Measurements from ENCODE around the gene MSH3. TPM values are rescaled to one million over a fixed set of nuclear protein-coding genes. Genes with fewer than 3 reads are reported as not detected.
"Not testable (repeated sequence)": the region's sequence is repeated elsewhere in the genome, so short reads cannot be mapped to it uniquely, and the experiment has no call there.

Gene MSH3
- total RNA-seq, 1 donor from 2014 or later, result 8.7 TPM

GRCh38 chr5:80816590-80816989 is 162.1 kb downstream of the MSH3 start:
- no peak overlapping the region for H3K27ac ChIP-seq
- no peak overlapping the region for H3K4me3 ChIP-seq
- H3K4me1 ChIP-seq, result no peaks in the 10 kb centered on the region
- H3K36me3 ChIP-seq, result peaks cover 11 to 22% of the 10 kb centered on the region in 2 donors
- intact Hi-C loops (cut with DNase I), result no loop called here
- no peak for TF ChIP-seq CTCF (IDR thresholded peaks at IDR 0.05)
- DNase-seq (ENCODE audit: low spot score in 2 of 2), result no peak
- H3K27me3 ChIP-seq, result no peaks in the 10 kb centered on the region
- no peaks in the 10 kb centered on the region for H3K9me3 ChIP-seq

- no peak for DNase-seq (ENCODE audit: low spot score in 2 of 2)
- no peaks in the 10 kb centered on the region for H3K27me3 ChIP-seq
- intact Hi-C loops (cut with DNase I), result no loop called here
- no peak overlapping the region for H3K27ac ChIP-seq
- no peaks in the 10 kb centered on the region for H3K4me1 ChIP-seq
- no peaks in the 10 kb centered on the region for H3K9me3 ChIP-seq
- H3K36me3 ChIP-seq, result no peaks in the 10 kb centered on the region
- H3K4me3 ChIP-seq, result no peak overlapping the region
- no peak for TF ChIP-seq CTCF (IDR thresholded peaks at IDR 0.05)
Observed at GRCh38 chr5:80820685-80821084, 166.2 kb downstream of the MSH3 start.

- Histone ChIP-seq H3K9me3 (peaks cover 0 to under 1% of the 10 kb centered on the region in 2 donors), H3K4me1 (no peaks in the 10 kb centered on the region), H3K4me3 (no peak overlapping the region), H3K36me3 (no peaks in the 10 kb centered on the region), H3K27me3 (no peaks in the 10 kb centered on the region), H3K27ac (no peak overlapping the region)
- intact Hi-C loops (cut with DNase I), result no loop called here
- DNase-seq (ENCODE audit: low spot score in 2 of 2), result no peak
- no peak for TF ChIP-seq CTCF (IDR thresholded peaks at IDR 0.05)
Observed at GRCh38 chr5:80822640-80823039, 168.2 kb downstream of the MSH3 start.

GRCh38 chr5:80824159-80824558 is 169.7 kb downstream of the MSH3 start:
- Histone ChIP-seq H3K36me3 (peaks cover 0 to 10% of the 10 kb centered on the region in 2 donors), H3K9me3 (peaks cover 8 to 15% of the 10 kb centered on the region in 2 donors)
- H3K4me3 ChIP-seq; H3K27ac ChIP-seq; intact Hi-C loops (cut with DNase I); H3K27me3 ChIP-seq; H3K4me1 ChIP-seq; DNase-seq (ENCODE audit: low spot score in 2 of 2): not testable (repeated sequence)

- intact Hi-C loops (cut with DNase I), result no loop called here
- H3K4me3 ChIP-seq, result no peak overlapping the region
- DNase-seq (ENCODE audit: low spot score in 2 of 2), result no peak
- peaks cover 9 to 15% of the 10 kb centered on the region in 2 donors for H3K9me3 ChIP-seq
- H3K36me3 ChIP-seq, result peaks cover 0 to 10% of the 10 kb centered on the region in 2 donors
- no peak overlapping the region for H3K27ac ChIP-seq
- TF ChIP-seq CTCF (IDR thresholded peaks at IDR 0.05), result no peak
- no peaks in the 10 kb centered on the region for H3K27me3 ChIP-seq
- H3K4me1 ChIP-seq, result no peaks in the 10 kb centered on the region
Observed at GRCh38 chr5:80825786-80826460, 171.5 kb downstream of the MSH3 start.

GRCh38 chr5:80834710-80835109 is 180.3 kb downstream of the MSH3 start:
- TF ChIP-seq CTCF (IDR thresholded peaks at IDR 0.05), result no peak
- no peak overlapping the region for H3K4me3 ChIP-seq
- H3K36me3 ChIP-seq, result no peaks in the 10 kb centered on the region
- no peaks in the 10 kb centered on the region for H3K4me1 ChIP-seq
- no peaks in the 10 kb centered on the region for H3K9me3 ChIP-seq
- intact Hi-C loops (cut with DNase I), result no loop called here
- no peaks in the 10 kb centered on the region for H3K27me3 ChIP-seq
- H3K27ac ChIP-seq, result no peak overlapping the region
- no peak for DNase-seq (ENCODE audit: low spot score in 2 of 2)

Measured in ascending aorta (tissue), 2 donors.